NB4 (cell line): ENCODE results near the gene LENG8.
"Not testable (repeated sequence)": the region's sequence is repeated elsewhere in the genome, so short reads cannot be mapped to it uniquely, and the experiment has no call there.

Source experiments
- CTCF ChIP-seq: IDR thresholded peaks from one replicate; pipeline ENCODE4 v1.5.1; 2012; ENCODE audit warnings: low read depth, low read length
- POLR2A ChIP-seq: IDR thresholded peaks from 2 replicates; pipeline ENCODE4 v1.6.1; 2011; ENCODE audit warnings: mild to moderate bottlenecking; ENCODE audit not compliant: insufficient read length; ENCODE audit errors: extremely low read depth

DNA sequence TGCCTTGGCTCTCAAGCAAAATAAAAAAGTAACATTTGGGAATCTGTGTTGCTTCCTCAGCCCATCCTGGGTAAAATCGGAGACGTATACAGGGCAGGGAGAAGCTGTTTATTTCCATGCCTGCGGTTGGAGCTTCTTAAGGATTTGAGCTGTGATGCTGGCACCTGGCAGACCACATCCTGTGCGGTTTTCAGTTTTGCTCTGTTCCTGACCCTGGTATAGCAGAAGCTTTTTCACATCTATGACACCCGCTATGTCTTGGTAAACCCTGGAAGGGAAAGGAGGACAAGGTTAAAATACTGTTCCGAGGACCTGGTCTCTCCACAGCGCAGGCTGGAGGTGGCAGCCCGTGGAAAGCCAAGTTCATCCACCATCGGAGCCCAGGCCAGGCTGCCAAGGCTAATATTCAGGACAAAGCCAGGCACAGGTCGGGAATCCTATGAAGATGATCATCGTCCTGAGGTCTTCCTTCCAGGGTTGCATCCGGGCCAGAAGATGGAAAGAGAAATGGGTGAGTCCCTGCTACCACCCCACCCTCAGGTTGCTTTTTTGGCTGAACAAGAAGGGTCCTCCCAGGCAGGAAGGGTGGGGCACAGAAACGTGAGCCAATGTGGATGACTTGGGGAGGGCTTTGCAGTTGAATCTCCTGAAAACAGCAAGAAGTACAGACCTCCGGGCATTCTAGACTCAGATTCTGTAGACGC, 48.9 kb downstream of the LENG8 start:
- TF ChIP-seq POLR2A, CTCF: not testable (repeated sequence)
